ENCODE measurements around the gene MYO19.
"Not testable (repeated sequence)": the region's sequence is repeated elsewhere in the genome, so short reads cannot be mapped to it uniquely, and the experiment has no call there.

GRCh38 chr17:36452888-36453287 lies 81.8 kb downstream of the MYO19 start:
- TF ChIP-seq CTCF (IDR thresholded peaks at IDR 0.05; ENCODE audit: control extremely low read depth in 1 of 3, insufficient read depth in 1 of 3, low read depth in 1 of 3, low read length in 3 of 3); EZH2 (IDR thresholded peaks at IDR 0.05; ENCODE audit: low read depth, low read length, severe bottlenecking): not testable (repeated sequence)

Data from H1 (cell line).